HG03520 (cell line): Measurements from ENCODE around the gene DNAH3.
"Not testable (repeated sequence)": the region's sequence is repeated elsewhere in the genome, so short reads cannot be mapped to it uniquely, and the experiment has no call there.

ENCODE experiments used
- ATAC-seq: cut with Tn5 transposase; IDR thresholded peaks from one replicate; pipeline ENCODE4 v1.9.1; 2021; ENCODE audit warnings: mild to moderate bottlenecking, moderate library complexity; ENCODE audit not compliant: unreplicated experiment

The DNAH3 gene

GRCh38 chr16:21169249-21169981 is 18.8 kb upstream of the DNAH3 start:
- no peak for ATAC-seq

GRCh38 chr16:21167929-21168602 is 17.4 kb upstream of the DNAH3 start:
- no peak for ATAC-seq

DNA sequence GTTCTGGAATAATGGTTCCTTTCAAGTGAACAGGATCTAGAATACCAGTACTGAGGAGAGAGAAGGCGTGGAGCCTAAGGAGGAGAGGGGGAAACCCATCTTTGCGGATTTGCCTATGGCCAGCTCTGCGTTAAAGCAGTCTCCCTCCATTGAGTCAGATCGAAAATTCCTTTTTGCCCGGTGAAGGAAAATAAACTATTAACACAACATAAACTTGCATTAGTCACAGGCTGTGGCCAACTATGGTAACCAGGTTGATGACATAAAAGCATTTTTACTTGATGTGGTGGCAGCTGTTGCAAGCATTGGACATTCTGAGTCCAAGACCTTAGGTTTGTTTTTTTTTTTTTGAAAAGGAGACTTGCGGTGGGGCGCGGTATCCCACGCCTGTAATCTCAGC is 16.7 kb upstream of the DNAH3 start:
- ATAC-seq: no peak

DNA sequence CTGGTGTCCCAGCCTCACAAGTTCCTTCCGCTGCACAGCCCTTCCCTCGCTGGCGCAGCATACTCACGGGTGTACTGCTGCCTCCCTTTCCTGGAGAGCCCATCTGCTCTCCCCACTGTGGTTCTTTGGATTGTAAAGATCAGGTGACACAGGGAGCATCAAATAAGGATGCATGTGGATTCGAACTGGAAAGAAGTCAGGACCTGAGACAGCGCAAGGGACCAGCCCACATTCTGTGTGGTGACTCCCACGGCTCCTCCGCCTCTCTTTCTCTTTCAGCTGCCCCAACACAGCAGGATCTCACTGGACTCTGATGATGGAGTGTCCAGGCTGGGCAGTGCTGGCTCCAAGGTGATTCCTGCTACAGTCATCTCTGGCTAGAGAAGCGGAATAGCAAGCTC is 15.9 kb upstream of the DNAH3 start:
- ATAC-seq: no peak

- no peak for ATAC-seq
Observed at GRCh38 chr16:21164521-21165168, 14.0 kb upstream of the DNAH3 start.

GRCh38 chr16:21163576-21163975 is 12.9 kb upstream of the DNAH3 start:
- no peak for ATAC-seq

GRCh38 chr16:21162661-21163151 is 12.1 kb upstream of the DNAH3 start:
- ATAC-seq: no peak

- no peak for ATAC-seq
Observed at GRCh38 chr16:21161211-21161610, 10.6 kb upstream of the DNAH3 start.

DNA sequence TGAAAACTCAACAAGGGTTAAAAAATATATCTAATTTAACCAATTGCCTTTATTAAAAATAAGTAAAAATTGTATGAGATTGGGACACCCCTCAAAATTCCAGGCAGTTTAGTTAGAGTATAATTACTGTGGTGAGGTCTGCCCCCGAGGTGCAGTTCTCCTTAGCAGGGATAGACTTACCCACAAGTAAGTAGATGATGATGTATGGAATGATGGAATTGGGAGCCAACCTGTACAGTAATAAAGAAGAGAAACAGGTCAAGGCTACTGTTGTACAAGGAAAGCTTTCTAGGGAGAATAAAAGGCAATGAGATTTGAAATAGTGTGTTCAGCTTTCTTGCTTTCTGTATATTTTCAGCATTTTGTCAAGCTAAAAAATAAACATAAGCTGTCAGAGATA is 9.6 kb upstream of the DNAH3 start:
- no peak for ATAC-seq

GRCh38 chr16:21159281-21159951 is 8.8 kb upstream of the DNAH3 start:
- ATAC-seq: no peak

- ATAC-seq: peak; percentile 86
Observed at GRCh38 chr16:21158208-21159110, 7.8 kb upstream of the DNAH3 start, which contains the start of gene LDAF1. Gene LDAF1, plus strand, starts transcription at chr16:21158674. Its CDS starts 2,509 bp downstream, at chr16:21161183.

GRCh38 chr16:21157632-21158031 is 7.0 kb upstream of the DNAH3 start:
- no peak for ATAC-seq

- no peak for ATAC-seq
Observed at GRCh38 chr16:21156767-21157467, 6.3 kb upstream of the DNAH3 start.

GRCh38 chr16:21156011-21156410 is 5.4 kb upstream of the DNAH3 start:
- ATAC-seq: not testable (repeated sequence)

GRCh38 chr16:21153124-21153729 is 2.6 kb upstream of the DNAH3 start:
- not testable (repeated sequence) for ATAC-seq

DNA sequence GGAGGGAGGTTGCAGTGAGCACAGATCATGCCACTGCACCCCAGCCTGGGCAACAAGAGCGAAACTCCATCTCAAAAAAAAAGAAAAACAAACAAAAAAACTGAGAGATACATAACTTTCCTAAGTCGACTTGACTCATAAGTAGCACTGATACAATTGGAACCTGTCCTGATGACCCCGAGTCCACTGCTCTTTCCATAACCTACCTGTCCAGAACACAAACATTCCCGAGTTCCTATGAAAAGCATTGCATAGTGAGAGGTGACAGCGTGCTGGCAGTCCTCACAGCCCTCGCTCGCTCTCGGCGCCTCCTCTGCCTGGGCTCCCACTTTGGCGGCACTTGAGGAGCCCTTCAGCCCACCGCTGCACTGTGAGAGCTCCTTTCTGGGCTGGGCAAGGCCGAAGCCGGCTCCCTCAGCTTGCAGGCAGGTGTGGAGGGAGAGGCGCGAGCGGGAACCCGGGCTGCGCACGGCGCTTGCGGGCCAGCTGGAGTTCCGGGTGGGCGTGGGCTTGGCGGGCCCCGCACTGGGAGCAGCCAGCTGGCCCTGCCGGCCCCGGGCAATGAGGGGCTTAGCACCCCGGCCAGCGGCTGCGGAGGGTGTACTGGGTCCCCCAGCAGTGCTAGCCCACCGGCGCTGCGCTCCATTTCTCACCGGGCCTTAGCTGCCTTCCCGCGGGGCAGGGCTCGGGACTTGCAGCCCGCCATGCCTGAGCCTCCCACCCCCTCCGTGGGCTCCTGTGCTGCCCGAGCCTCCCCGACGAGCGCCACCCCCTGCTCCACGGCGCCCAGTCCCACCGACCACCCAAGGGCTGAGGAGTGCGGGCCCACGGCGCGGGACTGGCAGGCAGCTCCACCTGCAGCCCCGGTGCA is 1.7 kb upstream of the DNAH3 start:
- ATAC-seq: not testable (repeated sequence)

DNA sequence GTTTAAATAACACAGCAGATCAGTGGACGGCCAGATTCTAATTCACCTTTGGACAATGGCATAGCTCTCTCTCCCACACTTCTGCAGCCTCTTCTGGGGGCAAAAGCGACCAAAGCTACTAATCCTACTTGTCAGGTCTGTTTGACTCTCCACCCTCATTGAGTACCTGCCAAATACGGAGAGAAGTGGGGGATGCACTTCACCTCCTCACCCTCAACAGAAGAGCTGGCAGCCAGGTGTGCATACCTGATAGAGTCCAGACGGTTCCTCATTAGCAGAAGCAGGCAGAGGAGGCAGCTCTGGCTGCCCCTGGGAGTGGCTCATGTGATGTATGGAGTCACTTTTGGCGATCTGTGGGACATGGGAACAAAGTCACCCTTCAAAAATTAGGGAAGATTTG is 4.9 kb downstream of the DNAH3 start:
- ATAC-seq: no peak

- no peak for ATAC-seq
Observed at GRCh38 chr16:21134053-21134452, 16.6 kb downstream of the DNAH3 start.
